WTC11 (cell line): Measurements from ENCODE around the gene CORO6. TPM values are rescaled to one million over a fixed set of nuclear protein-coding genes. Genes with fewer than 3 reads are reported as not detected.

ENCODE experiments used
- ATAC-seq: fragments of 200-7000 bp; cut with Tn5 transposase; 2 replicates; pipeline ENCODE4 v1.10.0; 2021; ENCODE audit warnings: mild to moderate bottlenecking, moderate library complexity
- CTCF ChIA-PET: fragments of 300-600 bp; sonication (Branson Sonifier 250); formaldehyde crosslinking; loops from one replicate; lab custom pipeline; 2021; ENCODE audit warnings: antibody characterized with exemption; lab: Charles Lee
- POLR2A ChIA-PET: fragments of 350-600 bp; sonication (Branson Sonifier 250); formaldehyde crosslinking; loops from one replicate; lab custom pipeline; 2021; ENCODE audit warnings: antibody characterized with exemption; lab: Charles Lee
- DNase-seq: peaks from one replicate; pipeline ENCODE4 v3.0.0; 2021; ENCODE audit warnings: low spot score
- H3K27ac Mint-ChIP-seq: 2 replicates; pipeline ENCODE4 v1.8.0; 2021; ENCODE audit warnings: mixed read lengths
- H3K27me3 Mint-ChIP-seq: 2 replicates; pipeline ENCODE4 v1.8.0; 2021; ENCODE audit warnings: low read depth, mild to moderate bottlenecking, moderate library complexity, mixed read lengths
- H3K36me3 Mint-ChIP-seq: 2 replicates; pipeline ENCODE4 v1.8.0; 2021; ENCODE audit warnings: mixed read lengths
- H3K4me1 Mint-ChIP-seq: 2 replicates; pipeline ENCODE4 v1.8.0; 2022; ENCODE audit warnings: mixed read lengths
- H3K4me3 Mint-ChIP-seq: 2 replicates; pipeline ENCODE4 v1.8.0; 2021; ENCODE audit warnings: mild to moderate bottlenecking, moderate library complexity, mixed read lengths
- H3K9me3 Mint-ChIP-seq: 2 replicates; pipeline ENCODE4 v1.8.0; 2021; ENCODE audit warnings: mixed read lengths
- ATF1 ChIP-seq: sonication (generic); formaldehyde crosslinking; IDR thresholded peaks from 2 replicates; pipeline ENCODE4 v1.8.1; 2023; ENCODE audit warnings: mild to moderate bottlenecking, moderate library complexity, missing genetic modification reagents
- EMX1 ChIP-seq: fragments of 250-450 bp; sonication (Bioruptor Pico); IDR thresholded peaks from 2 replicates; pipeline ENCODE4 v1.8.0; 2021; ENCODE audit warnings: mild to moderate bottlenecking
- FOXK1 ChIP-seq: sonication (generic); formaldehyde crosslinking; IDR thresholded peaks from 2 replicates; pipeline ENCODE4 v1.8.0; 2022; ENCODE audit warnings: mild to moderate bottlenecking, moderate library complexity, missing genetic modification reagents
- GABPB1 ChIP-seq: sonication (generic); formaldehyde crosslinking; IDR thresholded peaks from 2 replicates; pipeline ENCODE4 v1.8.1; 2023; ENCODE audit warnings: mild to moderate bottlenecking, missing genetic modification reagents
- HMGA2 ChIP-seq: fragments of 250-450 bp; sonication (Bioruptor Pico); IDR thresholded peaks from 2 replicates; pipeline ENCODE4 v1.4.0; 2021; ENCODE audit warnings: mild to moderate bottlenecking, moderate library complexity
- IRF2 ChIP-seq: sonication (generic); formaldehyde crosslinking; IDR thresholded peaks from 2 replicates; pipeline ENCODE4 v1.8.0; 2022; ENCODE audit warnings: low read depth, missing genetic modification reagents, borderline replicate concordance
- MYBL2 ChIP-seq: sonication (generic); formaldehyde crosslinking; IDR thresholded peaks from 2 replicates; pipeline ENCODE4 v1.8.1; 2023; ENCODE audit warnings: mild to moderate bottlenecking, moderate library complexity, missing genetic modification reagents
- NFATC4 ChIP-seq: fragments of 250-450 bp; sonication (Bioruptor Pico); IDR thresholded peaks from 2 replicates; pipeline ENCODE4 v1.9.0; 2021; ENCODE audit warnings: mild to moderate bottlenecking
- OVOL2 ChIP-seq: fragments of 250-450 bp; sonication (Bioruptor Pico); IDR thresholded peaks from 2 replicates; pipeline ENCODE4 v1.9.0; 2021; ENCODE audit warnings: mild to moderate bottlenecking, borderline replicate concordance
- RELA ChIP-seq: sonication (generic); formaldehyde crosslinking; IDR thresholded peaks from 2 replicates; pipeline ENCODE4 v1.8.1; 2022; ENCODE audit warnings: missing genetic modification reagents, mild to moderate bottlenecking, borderline replicate concordance
- ZNF121 ChIP-seq: sonication (generic); formaldehyde crosslinking; IDR thresholded peaks from 2 replicates; pipeline ENCODE4 v1.8.0; 2023; ENCODE audit warnings: missing genetic modification reagents
- ZNF219 ChIP-seq: sonication (generic); formaldehyde crosslinking; IDR thresholded peaks from 2 replicates; pipeline ENCODE4 v1.8.0; 2023; ENCODE audit warnings: missing genetic modification reagents, mild to moderate bottlenecking, borderline replicate concordance
- ZNF232 ChIP-seq: sonication (generic); formaldehyde crosslinking; IDR thresholded peaks from 2 replicates; pipeline ENCODE4 v1.8.0; 2022; ENCODE audit warnings: mild to moderate bottlenecking, missing genetic modification reagents
- ZNF317 ChIP-seq: sonication (generic); formaldehyde crosslinking; IDR thresholded peaks from 2 replicates; pipeline ENCODE4 v1.8.1; 2023; ENCODE audit warnings: low read depth, mild to moderate bottlenecking, moderate library complexity, missing genetic modification reagents, borderline replicate concordance
- ZNF416 ChIP-seq: fragments of 250-450 bp; sonication (Bioruptor Pico); IDR thresholded peaks from 2 replicates; pipeline ENCODE4 v1.9.0; 2021; ENCODE audit warnings: mild to moderate bottlenecking, inconsistent platforms
- total RNA-seq: library from RNA; stranded (reverse); gene quantifications from 3 replicates; pipeline ENCODE4 v1.2.3, GENCODE V29; 2021
- TF ChIP-seq, protein P1 (sequence below): sonication (generic); formaldehyde crosslinking; IDR thresholded peaks from 2 replicates; pipeline ENCODE4 v1.8.0; 2023; ENCODE audit warnings: mild to moderate bottlenecking, missing genetic modification reagents
- TF ChIP-seq, protein P2 (sequence below): fragments of 250-450 bp; sonication (Bioruptor Pico); IDR thresholded peaks from 2 replicates; pipeline ENCODE4 v2.1.2; 2022; ENCODE audit warnings: mild to moderate bottlenecking, moderate library complexity
- TF ChIP-seq, protein P3 (sequence below): fragments of 200-600 bp; IDR thresholded peaks from 2 replicates; pipeline ENCODE4 v1.8.0; 2022; ENCODE audit warnings: antibody characterized with exemption
- TF ChIP-seq, protein P4 (sequence below): fragments of 250-450 bp; sonication (Bioruptor Pico); conservative IDR thresholded peaks from 2 replicates; pipeline ENCODE4 v1.9.0; 2021; ENCODE audit warnings: mild to moderate bottlenecking
- TF ChIP-seq, protein P5 (sequence below): fragments of 250-450 bp; sonication (Bioruptor Pico); IDR thresholded peaks from 2 replicates; pipeline ENCODE4 v1.9.0; 2021; ENCODE audit warnings: moderate library complexity, mild to moderate bottlenecking, inconsistent platforms, borderline replicate concordance
- TF ChIP-seq, protein P6 (sequence below): sonication (generic); formaldehyde crosslinking; IDR thresholded peaks from 2 replicates; pipeline ENCODE4 v1.8.1; 2023; ENCODE audit warnings: mild to moderate bottlenecking, moderate library complexity, missing genetic modification reagents

The CORO6 gene
- total RNA-seq, 1 experiment from 2014 or later: 8.9 TPM

DNA sequence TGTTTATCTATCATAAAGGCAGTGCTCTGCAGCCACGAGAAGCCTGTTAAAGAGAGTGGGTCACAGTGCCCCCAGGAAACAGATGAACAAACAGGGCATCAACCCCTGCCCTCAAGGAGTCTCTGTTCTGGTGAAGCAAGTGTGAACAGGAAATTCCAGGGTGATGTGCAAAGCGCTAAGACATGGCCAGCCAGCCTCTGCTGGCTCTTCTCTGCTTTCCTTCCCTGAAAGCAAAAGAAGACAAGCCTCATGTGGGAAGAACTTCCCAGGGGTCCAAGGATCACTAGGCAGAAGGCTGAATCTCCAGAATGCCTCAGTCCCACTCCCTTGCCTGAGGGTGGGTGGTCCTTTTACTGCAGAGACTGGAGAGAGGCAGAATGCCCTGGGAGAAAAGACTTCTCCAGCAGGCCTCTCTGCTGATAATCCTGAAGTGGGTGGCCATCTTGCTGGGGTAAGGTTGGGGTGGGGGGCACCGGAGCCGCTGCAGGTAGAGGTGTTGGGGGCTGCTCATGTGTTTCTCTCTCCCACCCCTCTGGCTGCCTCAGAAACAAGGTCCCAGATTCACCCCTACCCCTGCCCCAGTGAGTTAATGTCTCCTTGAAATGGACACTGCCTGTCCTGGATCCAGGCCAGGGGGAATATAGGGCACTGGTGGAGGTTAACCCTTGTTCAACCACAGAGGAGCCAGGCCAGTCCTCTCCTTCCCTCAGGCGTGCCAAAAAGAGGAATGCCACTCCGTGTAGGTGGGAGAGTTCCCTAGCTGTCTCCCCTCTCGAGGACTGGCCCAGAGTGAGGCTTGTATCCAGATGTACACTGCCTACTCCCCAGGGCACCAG, 27.4 kb downstream of the CORO6 start:
- H3K36me3 Mint-ChIP-seq: no peaks in the 10 kb centered on the region
- ATAC-seq: no peak
- no peak for DNase-seq
- H3K4me1 Mint-ChIP-seq: peaks cover 57% of the 10 kb centered on the region
- H3K9me3 Mint-ChIP-seq: no peaks in the 10 kb centered on the region
- H3K27ac Mint-ChIP-seq: no peak overlapping the region
- CTCF ChIA-PET: interaction anchor here (0.8 to 4.6 kb wide), 7 partner anchors 11 to 226 kb away, joined by 3 to 85 read pairs (median 9); no protein-coding TSS in a partner anchor
- no peak overlapping the region for H3K4me3 Mint-ChIP-seq
- POLR2A ChIA-PET: no interaction called here
- H3K27me3 Mint-ChIP-seq: no peaks in the 10 kb centered on the region; the same call in 1 of the 2 replicates
- TF ChIP-seq, protein P1, sequence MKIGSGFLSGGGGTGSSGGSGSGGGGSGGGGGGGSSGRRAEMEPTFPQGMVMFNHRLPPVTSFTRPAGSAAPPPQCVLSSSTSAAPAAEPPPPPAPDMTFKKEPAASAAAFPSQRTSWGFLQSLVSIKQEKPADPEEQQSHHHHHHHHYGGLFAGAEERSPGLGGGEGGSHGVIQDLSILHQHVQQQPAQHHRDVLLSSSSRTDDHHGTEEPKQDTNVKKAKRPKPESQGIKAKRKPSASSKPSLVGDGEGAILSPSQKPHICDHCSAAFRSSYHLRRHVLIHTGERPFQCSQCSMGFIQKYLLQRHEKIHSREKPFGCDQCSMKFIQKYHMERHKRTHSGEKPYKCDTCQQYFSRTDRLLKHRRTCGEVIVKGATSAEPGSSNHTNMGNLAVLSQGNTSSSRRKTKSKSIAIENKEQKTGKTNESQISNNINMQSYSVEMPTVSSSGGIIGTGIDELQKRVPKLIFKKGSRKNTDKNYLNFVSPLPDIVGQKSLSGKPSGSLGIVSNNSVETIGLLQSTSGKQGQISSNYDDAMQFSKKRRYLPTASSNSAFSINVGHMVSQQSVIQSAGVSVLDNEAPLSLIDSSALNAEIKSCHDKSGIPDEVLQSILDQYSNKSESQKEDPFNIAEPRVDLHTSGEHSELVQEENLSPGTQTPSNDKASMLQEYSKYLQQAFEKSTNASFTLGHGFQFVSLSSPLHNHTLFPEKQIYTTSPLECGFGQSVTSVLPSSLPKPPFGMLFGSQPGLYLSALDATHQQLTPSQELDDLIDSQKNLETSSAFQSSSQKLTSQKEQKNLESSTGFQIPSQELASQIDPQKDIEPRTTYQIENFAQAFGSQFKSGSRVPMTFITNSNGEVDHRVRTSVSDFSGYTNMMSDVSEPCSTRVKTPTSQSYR (CRISPR knock-in tag): no peak
- TF ChIP-seq, protein P2, sequence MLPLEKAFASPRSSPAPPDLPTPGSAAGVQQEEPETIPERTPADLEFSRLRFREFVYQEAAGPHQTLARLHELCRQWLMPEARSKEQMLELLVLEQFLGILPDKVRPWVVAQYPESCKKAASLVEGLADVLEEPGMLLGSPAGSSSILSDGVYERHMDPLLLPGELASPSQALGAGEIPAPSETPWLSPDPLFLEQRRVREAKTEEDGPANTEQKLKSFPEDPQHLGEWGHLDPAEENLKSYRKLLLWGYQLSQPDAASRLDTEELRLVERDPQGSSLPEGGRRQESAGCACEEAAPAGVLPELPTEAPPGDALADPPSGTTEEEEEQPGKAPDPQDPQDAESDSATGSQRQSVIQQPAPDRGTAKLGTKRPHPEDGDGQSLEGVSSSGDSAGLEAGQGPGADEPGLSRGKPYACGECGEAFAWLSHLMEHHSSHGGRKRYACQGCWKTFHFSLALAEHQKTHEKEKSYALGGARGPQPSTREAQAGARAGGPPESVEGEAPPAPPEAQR (CRISPR knock-in tag): no peak
- TF ChIP-seq GABPB1 (CRISPR knock-in tag): no peak
- TF ChIP-seq OVOL2: no peak
- TF ChIP-seq HMGA2: no peak
- TF ChIP-seq ZNF232 (CRISPR knock-in tag): no peak
- TF ChIP-seq ZNF317: no peak
- TF ChIP-seq RELA (CRISPR knock-in tag): no peak
- TF ChIP-seq ZNF121 (CRISPR knock-in tag): no peak
- TF ChIP-seq ATF1 (CRISPR knock-in tag): no peak
- no peak for TF ChIP-seq MYBL2 (CRISPR knock-in tag)
- TF ChIP-seq, protein P3, sequence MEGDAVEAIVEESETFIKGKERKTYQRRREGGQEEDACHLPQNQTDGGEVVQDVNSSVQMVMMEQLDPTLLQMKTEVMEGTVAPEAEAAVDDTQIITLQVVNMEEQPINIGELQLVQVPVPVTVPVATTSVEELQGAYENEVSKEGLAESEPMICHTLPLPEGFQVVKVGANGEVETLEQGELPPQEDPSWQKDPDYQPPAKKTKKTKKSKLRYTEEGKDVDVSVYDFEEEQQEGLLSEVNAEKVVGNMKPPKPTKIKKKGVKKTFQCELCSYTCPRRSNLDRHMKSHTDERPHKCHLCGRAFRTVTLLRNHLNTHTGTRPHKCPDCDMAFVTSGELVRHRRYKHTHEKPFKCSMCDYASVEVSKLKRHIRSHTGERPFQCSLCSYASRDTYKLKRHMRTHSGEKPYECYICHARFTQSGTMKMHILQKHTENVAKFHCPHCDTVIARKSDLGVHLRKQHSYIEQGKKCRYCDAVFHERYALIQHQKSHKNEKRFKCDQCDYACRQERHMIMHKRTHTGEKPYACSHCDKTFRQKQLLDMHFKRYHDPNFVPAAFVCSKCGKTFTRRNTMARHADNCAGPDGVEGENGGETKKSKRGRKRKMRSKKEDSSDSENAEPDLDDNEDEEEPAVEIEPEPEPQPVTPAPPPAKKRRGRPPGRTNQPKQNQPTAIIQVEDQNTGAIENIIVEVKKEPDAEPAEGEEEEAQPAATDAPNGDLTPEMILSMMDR: no peak
- TF ChIP-seq NFATC4 (CRISPR knock-in tag): no peak
- TF ChIP-seq, protein P4, sequence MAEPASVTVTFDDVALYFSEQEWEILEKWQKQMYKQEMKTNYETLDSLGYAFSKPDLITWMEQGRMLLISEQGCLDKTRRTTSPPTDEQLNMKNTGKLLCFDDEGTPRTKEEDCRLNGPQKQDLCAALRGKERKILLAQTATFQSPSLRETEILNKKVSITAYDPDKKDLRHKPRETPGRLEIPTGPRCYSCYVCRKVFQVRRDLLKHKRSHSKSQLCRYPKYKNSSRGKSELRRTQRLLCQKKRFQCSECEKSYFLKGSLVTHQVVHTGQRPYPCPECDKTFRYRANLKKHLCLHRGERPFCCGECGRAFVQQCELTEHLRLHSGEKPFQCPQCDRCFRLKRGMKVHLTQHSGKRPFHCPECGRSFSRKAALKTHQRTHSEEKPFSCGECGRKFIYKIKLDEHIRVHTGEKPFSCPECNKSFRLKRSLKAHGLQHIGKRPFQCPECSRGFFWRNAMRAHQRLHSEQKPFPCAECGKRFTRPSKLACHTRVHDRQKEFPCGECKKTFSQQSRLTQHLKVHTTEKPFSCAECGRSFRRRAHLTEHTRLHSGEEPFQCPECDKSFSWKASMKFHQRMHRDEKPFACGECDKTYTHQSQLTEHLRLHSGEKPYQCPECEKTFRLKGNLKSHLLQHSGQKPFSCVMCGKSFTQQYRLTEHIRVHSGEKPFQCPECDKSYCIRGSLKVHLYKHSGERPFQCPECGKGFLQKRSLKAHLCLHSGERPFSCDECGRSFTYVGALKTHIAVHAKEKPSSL (CRISPR knock-in tag): no peak
- TF ChIP-seq ZNF416 (CRISPR knock-in tag): no peak
- TF ChIP-seq ZNF219 (CRISPR knock-in tag): no peak

DNA sequence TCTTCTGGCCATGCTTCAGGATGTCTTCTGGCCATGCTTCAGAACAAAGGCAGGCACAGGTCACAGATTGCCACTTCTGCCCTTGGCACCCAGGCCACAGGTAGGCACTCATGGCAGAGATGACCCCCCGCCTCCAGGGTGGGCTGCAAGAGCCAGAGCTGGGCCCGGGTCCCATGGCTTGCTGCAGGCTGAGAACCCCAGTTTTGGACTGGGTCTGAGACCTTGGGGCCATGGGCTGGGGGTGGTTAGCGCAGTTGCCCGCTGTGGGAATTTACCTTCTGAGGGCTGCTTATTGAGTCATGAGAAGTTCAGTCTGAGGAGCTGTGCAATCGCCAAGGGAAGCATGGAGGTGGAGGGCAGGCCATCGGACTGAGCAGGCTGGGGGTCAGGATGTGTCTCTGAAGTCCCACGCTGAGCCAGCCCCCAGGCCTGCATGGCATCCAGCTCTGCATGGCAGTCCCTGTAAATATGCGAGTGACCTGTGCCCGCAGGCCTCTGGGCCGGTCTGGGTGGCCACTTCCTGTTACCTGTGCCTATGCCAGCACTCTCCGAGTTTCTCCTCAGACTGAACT, 28.1 kb downstream of the CORO6 start:
- TF ChIP-seq FOXK1 (CRISPR knock-in tag) (0 out of 2 replicates have a peak, but pooled peaks have one; percentile 10), EMX1 (CRISPR knock-in tag) (no peak), MYBL2 (CRISPR knock-in tag) (no peak), IRF2 (CRISPR knock-in tag) (no peak)
- TF ChIP-seq, protein P5, sequence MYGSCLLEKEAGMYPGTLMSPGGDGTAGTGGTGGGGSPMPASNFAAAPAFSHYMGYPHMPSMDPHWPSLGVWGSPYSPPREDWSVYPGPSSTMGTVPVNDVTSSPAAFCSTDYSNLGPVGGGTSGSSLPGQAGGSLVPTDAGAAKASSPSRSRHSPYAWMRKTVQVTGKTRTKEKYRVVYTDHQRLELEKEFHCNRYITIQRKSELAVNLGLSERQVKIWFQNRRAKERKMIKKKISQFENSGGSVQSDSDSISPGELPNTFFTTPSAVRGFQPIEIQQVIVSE (CRISPR knock-in tag): no peak
- TF ChIP-seq, protein P3: no peak
- TF ChIP-seq, protein P6, sequence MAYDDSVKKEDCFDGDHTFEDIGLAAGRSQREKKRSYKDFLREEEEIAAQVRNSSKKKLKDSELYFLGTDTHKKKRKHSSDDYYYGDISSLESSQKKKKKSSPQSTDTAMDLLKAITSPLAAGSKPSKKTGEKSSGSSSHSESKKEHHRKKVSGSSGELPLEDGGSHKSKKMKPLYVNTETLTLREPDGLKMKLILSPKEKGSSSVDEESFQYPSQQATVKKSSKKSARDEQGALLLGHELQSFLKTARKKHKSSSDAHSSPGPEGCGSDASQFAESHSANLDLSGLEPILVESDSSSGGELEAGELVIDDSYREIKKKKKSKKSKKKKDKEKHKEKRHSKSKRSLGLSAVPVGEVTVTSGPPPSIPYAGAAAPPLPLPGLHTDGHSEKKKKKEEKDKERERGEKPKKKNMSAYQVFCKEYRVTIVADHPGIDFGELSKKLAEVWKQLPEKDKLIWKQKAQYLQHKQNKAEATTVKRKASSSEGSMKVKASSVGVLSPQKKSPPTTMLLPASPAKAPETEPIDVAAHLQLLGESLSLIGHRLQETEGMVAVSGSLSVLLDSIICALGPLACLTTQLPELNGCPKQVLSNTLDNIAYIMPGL (CRISPR knock-in tag): no peak
- CTCF ChIA-PET: interaction anchor here (0.7 to 4.7 kb wide), 17 partner anchors 9 to 449 kb away, joined by 3 to 272 read pairs (median 5); partner anchors contain the start of genes ABHD15 and TP53I13
- H3K27ac Mint-ChIP-seq: no peak overlapping the region
- H3K36me3 Mint-ChIP-seq: no peaks in the 10 kb centered on the region
- peaks cover 4% of the 10 kb centered on the region; the same call in 1 of the 2 replicates for H3K27me3 Mint-ChIP-seq
- POLR2A ChIA-PET: interaction anchor here (1.1 to 1.3 kb wide), 2 partner anchors 21 to 23 kb away, joined by 4 to 5 read pairs; no protein-coding TSS in a partner anchor
- DNase-seq: no peak
- peaks cover 63% of the 10 kb centered on the region for H3K4me1 Mint-ChIP-seq
- peak overlapping the region; percentile 75 for H3K4me3 Mint-ChIP-seq
- H3K9me3 Mint-ChIP-seq: no peaks in the 10 kb centered on the region
- ATAC-seq: no peak
